Adrenal gland (tissue), 12 donors: ENCODE results near the gene RPL27A. TPM values are rescaled to one million over a fixed set of nuclear protein-coding genes. Genes with fewer than 3 reads are reported as not detected.

Experiments used
- DNase-seq, 7 donors: peaks; one replicate each; pipeline ENCODE4 v3.0.0-alpha.2; 2019 to 2020
- H3K27ac ChIP-seq, 5 donors: fragments of 200-600 bp; sonication (generic) in 4 of 5; 1 replicate in 3 of 5; 2 replicates in 2 of 5; pipeline versions ENCODE4 v1.5.1 to v1.8.0; 2016 to 2020; ENCODE audit warnings: mild to moderate bottlenecking in 1 of 5
- H3K27me3 ChIP-seq: fragments of 200-600 bp; 2 replicates; pipeline ENCODE4 v1.8.0; 2021
- H3K36me3 ChIP-seq, 2 donors: fragments of 200-600 bp; replicated peaks in 1 of 2; 1 replicate in 1 of 2; 2 replicates in 1 of 2; pipeline versions ENCODE4 v1.5.1 to v1.8.0; 2018 to 2022
- H3K4me1 ChIP-seq, 2 donors: fragments of 200-600 bp; replicated peaks in 1 of 2; 1 replicate in 1 of 2; 2 replicates in 1 of 2; pipeline versions ENCODE4 v1.5.1 to v1.8.0; 2018 to 2021
- H3K4me3 ChIP-seq, 4 donors: fragments of 200-600 bp; sonication (generic) in 3 of 4; one replicate each; pipeline ENCODE4 v1.5.1; 2016 to 2018
- H3K9me3 ChIP-seq, 3 donors: fragments of 200-600 bp; sonication (generic) in 1 of 3; replicated peaks in 1 of 3; 1 replicate in 2 of 3; 2 replicates in 1 of 3; pipeline versions ENCODE4 v1.5.1 to v1.8.0; 2016 to 2021
- CTCF ChIP-seq, 6 experiments: fragments of 450-650 bp in 4 of 6; fragments of 200-600 bp in 2 of 6; sonication (generic) in 1 of 6; IDR thresholded peaks; 1 replicate in 5 of 6; 2 replicates in 1 of 6; pipeline versions ENCODE4 v1.5.1 to v1.8.0; 2016 to 2021; ENCODE audit warnings: antibody characterized with exemption in 6 of 6, mild to moderate bottlenecking in 2 of 6, moderate library complexity in 1 of 6
- POLR2A ChIP-seq, 2 donors: fragments of 450-650 bp; IDR thresholded peaks; one replicate each; pipeline ENCODE4 v1.6.1; 2017; ENCODE audit warnings: antibody characterized with exemption in 2 of 2, mild to moderate bottlenecking in 2 of 2, moderate library complexity in 1 of 2
- WGBS, 4 donors: extraction: QIAGEN DNeasy Blood & Tissue Kit in 2 of 4; methylation state at CpG; one replicate each; pipeline versions ENCODE4 v1.1.5 to v1.1.7; 2013 to 2017; 5-methylcytosine and 5-hydroxymethylcytosine counted together
- intact Hi-C, 2 donors: fragments of 100-400 bp; cut with DNase I; formaldehyde crosslinking; loops; one replicate each; pipeline versions ENCODE4 v1.14.1 to v1.15.0; 2022 to 2023
- polyA plus RNA-seq, 3 donors: library from polyadenylated mRNA; stranded (reverse); fragments of 200-250 nt in 2 of 3; fragments of 350-450 nt in 1 of 3; fragmentation: Illumina TruSeq in 1 of 3; extraction: RNeasy Lipid Tissue Mini Kit (QIAGEN cat#74804) in 1 of 3; gene quantifications; one replicate each; pipeline ENCODE4 v1.2.3, GENCODE V29; 2013 to 2014
- total RNA-seq, 9 donors: library from RNA; depleted of rRNA in 4 of 9; stranded (reverse); fragments of >200 nt in 4 of 9; fragments of 120-200 nt in 1 of 9; fragmentation: NEBNext Ultra II Directional in 1 of 9; extraction: Animal tissue kit (Norgen Biotek cat#: 25700) in 1 of 9; gene quantifications; one replicate each; pipeline versions ENCODE4 v1.1.0 to v1.2.4, GENCODE V29; 2013 to 2023
- donor health status: healthy with polysubstance abuse.
- donor health status: Bipolar disorder and iron deficiency.
- donor health status: DM: yes; HTN: yes; CAD: no.
- donor health status: DM: no; HTN: no; CAD: no.
- donor health status: DM: no; HTN: no; CAD: no.
- donor health status: DM: yes; HTN: yes; CAD: no.

The RPL27A gene
- total and polyA plus RNA-seq, 12 donors = 668 to 3,013 (median 1,139) TPM

- DNase-seq = peak in 2 of 7 donors; percentile 6 to 27
- no peaks in the 10 kb centered on the region for H3K27me3 ChIP-seq
- WGBS, 4 donors = 81 to 100% (median 96%) methylated on average over 2 of the region's 2 CpGs
- TF ChIP-seq POLR2A (IDR thresholded peaks at IDR 0.05) (no peak), CTCF (IDR thresholded peaks at IDR 0.05) (no peak)
- no peaks in the 10 kb centered on the region for H3K36me3 ChIP-seq
- H3K4me3 ChIP-seq = no peak overlapping the region
- peak overlapping the region in 4 of 5 donors; percentile 50 to 91 (median 80) for H3K27ac ChIP-seq
- H3K9me3 ChIP-seq = no peaks in the 10 kb centered on the region
- H3K4me1 ChIP-seq = peaks cover 7 to 18% of the 10 kb centered on the region in 2 donors
- intact Hi-C loops = no loop called here
These were observed 10.2 kb upstream of the RPL27A start for GRCh38 chr11:8672346-8672745.

- H3K4me1 ChIP-seq = peaks cover 7 to 18% of the 10 kb centered on the region in 2 donors
- H3K27me3 ChIP-seq = no peaks in the 10 kb centered on the region
- TF ChIP-seq POLR2A (IDR thresholded peaks at IDR 0.05) (no peak), CTCF (IDR thresholded peaks at IDR 0.05) (no peak)
- no peak overlapping the region for H3K27ac ChIP-seq
- 83 to 93% (median 89%) methylated on average over 2 of the region's 2 CpGs for WGBS, 4 donors
- intact Hi-C loops = no loop called here
- no peak for DNase-seq
- no peak overlapping the region for H3K4me3 ChIP-seq
- no peaks in the 10 kb centered on the region for H3K9me3 ChIP-seq
- no peaks in the 10 kb centered on the region for H3K36me3 ChIP-seq
These were observed 7.7 kb upstream of the RPL27A start for GRCh38 chr11:8674859-8675258.

- intact Hi-C loops = no loop called here
- no peaks in the 10 kb centered on the region for H3K9me3 ChIP-seq
- no peaks in the 10 kb centered on the region for H3K36me3 ChIP-seq
- H3K27ac ChIP-seq = no peak overlapping the region
- H3K4me1 ChIP-seq = peaks cover 7 to 9% of the 10 kb centered on the region in 2 donors
- DNase-seq = peak in 1 of 7 donors; percentile 11
- no peak overlapping the region for H3K4me3 ChIP-seq
- no peaks in the 10 kb centered on the region for H3K27me3 ChIP-seq
- 69 to 100% (median 91%) methylated on average over 1 of the region's 1 CpG for WGBS, 4 donors
- TF ChIP-seq POLR2A (IDR thresholded peaks at IDR 0.05) (no peak), CTCF (IDR thresholded peaks at IDR 0.05) (no peak)
These were observed 6.1 kb upstream of the RPL27A start for GRCh38 chr11:8676458-8676857.

GRCh38 chr11:8679006-8679405, 3.6 kb upstream of the RPL27A start:
- TF ChIP-seq CTCF (IDR thresholded peaks at IDR 0.05) (no peak), POLR2A (IDR thresholded peaks at IDR 0.05) (no peak)
- Histone ChIP-seq H3K4me1 (peaks cover 10 to 17% of the 10 kb centered on the region in 2 donors), H3K9me3 (no peaks in the 10 kb centered on the region), H3K27me3 (no peaks in the 10 kb centered on the region), H3K4me3 (no peak overlapping the region), H3K27ac (no peak overlapping the region), H3K36me3 (peaks cover 0 to 2% of the 10 kb centered on the region in 2 donors)
- intact Hi-C loops = no loop called here
- WGBS, 4 donors = 85 to 100% (median 88%) methylated on average over 1 of the region's 1 CpG
- DNase-seq = peak in 1 of 7 donors; percentile 17
